Vagina (tissue), 2 donors: ENCODE measurements around the gene TSPAN9.

Source experiments
- CTCF ChIP-seq, 3 experiments: fragments of 450-650 bp in 2 of 3; fragments of 200-600 bp in 1 of 3; sonication (generic) in 1 of 3; IDR thresholded peaks; one replicate each; pipeline ENCODE4 v1.5.1; 2017 to 2019; ENCODE audit warnings: antibody characterized with exemption in 3 of 3, mild to moderate bottlenecking in 2 of 3, moderate library complexity in 2 of 3
- POLR2A ChIP-seq, 2 donors: fragments of 450-650 bp; IDR thresholded peaks; one replicate each; pipeline ENCODE4 v1.6.1; 2017; ENCODE audit warnings: antibody characterized with exemption in 2 of 2, mild to moderate bottlenecking in 2 of 2, moderate library complexity in 2 of 2

- no peak for TF ChIP-seq CTCF (IDR thresholded peaks at IDR 0.05)
- no peak for TF ChIP-seq POLR2A (IDR thresholded peaks at IDR 0.05)
These were observed 13.3 kb downstream of the TSPAN9 start for GRCh38 chr12:3090240-3091037.
